ENCODE data around the gene FREM2. TPM values are rescaled to one million over a fixed set of nuclear protein-coding genes. Genes with fewer than 3 reads are reported as not detected.

FREM2 gene
- total and polyA plus RNA-seq, 2 of the 13 experiments (the other 11 are each of a cell fraction or from before 2014, with no cell fraction given), result not detected

DNA sequence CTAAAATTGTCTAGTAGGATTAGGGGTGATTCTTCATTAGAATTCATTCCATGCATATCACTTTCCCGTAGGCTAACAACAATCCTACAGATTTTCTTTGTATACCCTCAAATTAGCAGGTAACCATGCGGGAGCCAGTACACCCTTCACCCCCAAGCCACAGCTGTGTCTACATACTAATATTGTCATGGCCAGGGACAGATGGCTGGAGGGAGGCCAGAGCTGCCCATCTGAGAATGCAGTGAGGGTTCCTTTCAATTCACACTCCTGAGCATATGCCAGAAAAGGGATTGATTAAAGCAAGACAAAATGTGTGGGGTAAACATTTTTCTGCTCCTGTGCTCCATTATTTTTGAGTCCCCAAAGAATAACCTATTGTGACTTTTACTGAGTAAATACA, 68.9 kb downstream of the FREM2 start:
- no TSS peak for BruUV-seq (replicated peaks)
- no peak overlapping the region for H3K9ac ChIP-seq (ENCODE audit: insufficient read depth, low read depth, low read length)
- H3K4me2 ChIP-seq (ENCODE audit: low read depth, low read length), result no peak overlapping the region
- no peaks in the 10 kb centered on the region for H3K79me2 ChIP-seq (ENCODE audit: insufficient read depth, low read length)
- ATAC-seq (no peak), DNase-seq (ENCODE audit: low spot score) (no peak), FAIRE-seq (no peak)
- no peaks in the 10 kb centered on the region for H3K4me1 ChIP-seq (ENCODE audit: insufficient read depth, low read length)
- H4K20me1 ChIP-seq (ENCODE audit: insufficient read depth, low read length), result no peaks in the 10 kb centered on the region
- H2AFZ ChIP-seq (ENCODE audit: low read length), result no peak overlapping the region
- no peaks in the 10 kb centered on the region; a peak in 2 of 5 replicates for H3K27me3 ChIP-seq (ENCODE audit: control insufficient read depth in 1 of 2, insufficient read depth in 2 of 2, low read length in 2 of 2)
- intact Hi-C loops (cut with micrococcal nuclease; ENCODE audit: unreplicated experiment), result no loop called here
- CTCF ChIA-PET (ENCODE audit: low intra/inter-chr PET ratio, low total read pairs), result no interaction called here
- in situ Hi-C loops (cut with HindIII; ENCODE audit: extremely low pct_ligation_motif_present, low pct_unique_long_range_greater_than_20kb), result no loop called here
- H3K9me3 ChIP-seq (ENCODE audit: low read length), result no peaks in the 10 kb centered on the region
- POLR2A ChIA-PET, result no interaction called here
- no peak overlapping the region for H3K27ac ChIP-seq (ENCODE audit: extremely low read length, insufficient read depth, low read length)
- 0% methylated on average over 2 of the region's 2 CpGs for WGBS (ENCODE audit: low lambda C conversion rate)
- H3K36me3 ChIP-seq (replicated peaks in 1 of 2; ENCODE audit: control insufficient read depth in 1 of 2, insufficient read depth in 2 of 2, low read length in 2 of 2), result no peaks in the 10 kb centered on the region
- H3K4me3 ChIP-seq (replicated peaks in 1 of 3; ENCODE audit: insufficient read depth in 1 of 3, low read depth in 2 of 3, low read length in 3 of 3), result no peak overlapping the region
- no peak for TF ChIP-seq RFX3 (CRISPR knock-in tag; IDR thresholded peaks at IDR 0.05)
- no peak for TF ChIP-seq ZNF260 (CRISPR knock-in tag; IDR thresholded peaks at IDR 0.05; ENCODE audit: borderline replicate concordance, low read depth)
- TF ChIP-seq ZNF615 (CRISPR knock-in tag; IDR thresholded peaks at IDR 0.05; ENCODE audit: borderline replicate concordance), result no peak

DNA sequence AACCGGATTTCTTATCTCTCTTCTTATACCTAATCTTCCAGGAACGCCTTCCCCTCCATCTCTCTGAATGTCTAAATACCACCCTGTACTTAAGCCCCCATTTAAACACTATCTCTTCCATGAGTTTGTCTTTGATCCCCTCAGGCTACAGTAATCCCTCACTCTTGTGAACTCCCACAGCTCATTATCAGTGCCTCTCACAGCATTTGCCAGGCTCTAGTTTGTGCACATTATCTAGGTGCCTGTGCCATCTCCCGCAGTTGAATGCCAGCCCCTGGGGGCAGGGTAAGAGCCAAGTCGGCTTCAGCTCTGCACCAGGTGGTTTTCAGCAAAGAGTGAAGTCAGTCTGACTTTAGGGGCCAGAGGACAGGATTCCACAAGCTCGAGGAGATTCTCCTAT, 71.4 kb downstream of the FREM2 start:
- DNase-seq (ENCODE audit: low spot score) (no peak), ATAC-seq (no peak), FAIRE-seq (no peak)
- TF ChIP-seq SKI (IDR thresholded peaks at IDR 0.05; ENCODE audit: partially characterized antibody), result no peak
- no peak for TF ChIP-seq KDM3A (CRISPR knock-in tag; IDR thresholded peaks at IDR 0.05; ENCODE audit: low read depth)
- TF ChIP-seq CC2D1A (CRISPR knock-in tag; IDR thresholded peaks at IDR 0.05), result no peak
- no peak for TF ChIP-seq TBX2 (CRISPR knock-in tag; IDR thresholded peaks at IDR 0.05; ENCODE audit: borderline replicate concordance)
- WGBS (ENCODE audit: low lambda C conversion rate), result under 1% methylated on average over 4 of the region's 5 CpGs
- Histone ChIP-seq H3K9me3 (ENCODE audit: low read length) (no peaks in the 10 kb centered on the region), H4K20me1 (ENCODE audit: insufficient read depth, low read length) (no peaks in the 10 kb centered on the region), H3K36me3 (replicated peaks in 1 of 2; ENCODE audit: control insufficient read depth in 1 of 2, insufficient read depth in 2 of 2, low read length in 2 of 2) (no peaks in the 10 kb centered on the region), H3K27me3 (ENCODE audit: control insufficient read depth in 1 of 2, insufficient read depth in 2 of 2, low read length in 2 of 2) (no peaks in the 10 kb centered on the region; a peak in 2 of 5 replicates), H2AFZ (ENCODE audit: low read length) (no peak overlapping the region), H3K4me1 (ENCODE audit: insufficient read depth, low read length) (no peaks in the 10 kb centered on the region), H3K4me2 (ENCODE audit: low read depth, low read length) (no peak overlapping the region), H3K4me3 (replicated peaks in 1 of 3; ENCODE audit: insufficient read depth in 1 of 3, low read depth in 2 of 3, low read length in 3 of 3) (no peak overlapping the region), H3K27ac (ENCODE audit: extremely low read length, insufficient read depth, low read length) (no peak overlapping the region), H3K79me2 (ENCODE audit: insufficient read depth, low read length) (no peaks in the 10 kb centered on the region), H3K9ac (ENCODE audit: insufficient read depth, low read depth, low read length) (no peak overlapping the region)
- ChIA-PET CTCF (ENCODE audit: low intra/inter-chr PET ratio, low total read pairs) (no interaction called here), POLR2A (no interaction called here)
- in situ Hi-C loops (cut with HindIII; ENCODE audit: extremely low pct_ligation_motif_present, low pct_unique_long_range_greater_than_20kb) (no loop called here), intact Hi-C loops (cut with micrococcal nuclease; ENCODE audit: unreplicated experiment) (no loop called here)
- BruUV-seq (replicated peaks), result no TSS peak
